GM21447 (cell line): Measurements from ENCODE around the gene ATP10A.

ENCODE experiments used
- ATAC-seq: cut with Tn5 transposase; IDR thresholded peaks from one replicate; pipeline ENCODE4 v1.9.1; 2021; ENCODE audit not compliant: unreplicated experiment

Gene ATP10A

GRCh38 chr15:25863111-25863967, at the start of gene ATP10A:
TSS of gene ATP10A (minus strand) at chr15:25863327. CDS start at chr15:25863096, 231 bp downstream.
- ATAC-seq, result no peak

GRCh38 chr15:25912035-25912434, 48.9 kb upstream of the ATP10A start:
- no peak for ATAC-seq

GRCh38 chr15:25910832-25911231, 47.7 kb upstream of the ATP10A start:
- ATAC-seq, result no peak

DNA sequence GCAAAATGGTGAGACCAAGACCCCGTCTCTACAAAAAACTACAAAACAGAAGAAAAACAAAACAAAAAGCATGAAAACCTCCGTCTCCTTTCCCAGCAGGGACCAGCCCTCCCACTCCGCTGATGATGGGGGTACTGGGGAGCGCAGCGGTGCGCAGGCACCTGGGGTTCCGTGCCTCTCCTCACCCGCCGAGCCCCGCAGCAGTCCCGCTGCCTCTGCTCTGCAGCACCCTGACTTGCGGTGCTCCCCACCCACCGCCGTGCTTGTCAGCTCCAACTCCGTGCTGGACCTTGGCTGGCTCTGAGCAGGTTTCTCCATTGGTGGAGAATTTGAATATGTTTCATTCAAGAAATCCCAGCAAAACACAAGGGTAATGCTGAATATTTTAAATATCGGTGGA, 46.7 kb upstream of the ATP10A start:
- no peak for ATAC-seq

DNA sequence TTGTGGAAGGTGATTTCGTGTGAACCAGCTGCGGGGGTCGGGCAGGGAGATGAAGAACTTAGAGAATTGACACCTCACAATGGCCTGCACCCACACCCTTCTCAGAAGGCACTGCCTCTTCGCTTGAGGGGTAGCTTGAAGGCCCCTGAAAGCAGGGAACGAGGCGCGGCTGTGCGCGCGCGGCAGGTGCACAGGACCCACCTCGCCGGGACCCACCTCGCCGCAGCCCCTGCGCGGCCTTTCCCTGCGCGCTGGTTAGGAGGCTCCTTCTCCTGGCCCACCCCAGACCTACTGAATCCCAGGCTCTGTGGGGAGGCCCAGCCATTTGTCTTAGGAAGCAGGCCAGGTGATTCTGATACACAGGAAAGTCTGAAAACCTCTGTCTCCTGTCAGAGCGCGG, 46.2 kb upstream of the ATP10A start:
- no peak for ATAC-seq

DNA sequence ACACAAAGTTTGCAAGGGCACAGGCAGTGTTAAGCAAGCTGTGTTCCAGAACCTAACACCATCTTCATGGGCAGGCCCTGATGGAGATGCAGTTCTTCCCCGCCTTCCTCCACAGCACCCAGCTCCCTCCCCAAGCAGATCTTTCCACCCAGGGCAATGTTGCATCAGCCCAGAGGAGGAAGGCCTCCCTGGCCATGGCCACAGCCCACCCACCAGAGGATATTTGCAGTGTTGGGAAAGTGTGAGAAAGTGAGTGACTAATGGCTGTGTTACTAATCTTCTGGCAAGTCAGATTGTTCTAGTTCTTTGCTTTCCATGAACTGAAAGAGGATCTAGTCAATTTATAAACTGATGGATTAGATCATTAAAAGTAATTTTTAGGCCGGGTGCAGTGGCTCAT, 42.0 kb upstream of the ATP10A start:
- no peak for ATAC-seq

- ATAC-seq, result no peak
These were observed 40.0 kb upstream of the ATP10A start for GRCh38 chr15:25903024-25903581.

- ATAC-seq, result no peak
These were observed 38.9 kb upstream of the ATP10A start for GRCh38 chr15:25901811-25902605.

- no peak for ATAC-seq
These were observed 37.8 kb upstream of the ATP10A start for GRCh38 chr15:25900901-25901300.

DNA sequence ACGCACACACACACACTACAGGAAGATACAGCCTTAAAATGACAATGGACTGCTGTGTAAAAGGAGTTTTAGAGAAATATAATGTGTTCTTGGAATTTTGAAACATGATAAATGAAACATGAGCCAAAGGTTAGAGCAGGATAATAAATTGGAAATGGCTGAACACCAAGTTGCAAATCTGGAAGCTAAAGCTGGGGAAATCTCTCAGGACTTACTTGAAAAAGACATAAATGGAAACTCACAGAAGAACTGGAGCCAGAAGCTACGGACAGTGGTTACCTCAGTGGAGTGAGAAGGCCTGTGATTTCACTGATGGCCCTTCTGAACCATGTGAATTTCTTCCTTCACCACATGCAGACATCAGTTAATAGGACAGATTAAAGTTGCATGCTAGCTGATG, 37.3 kb upstream of the ATP10A start:
- ATAC-seq, result no peak

DNA sequence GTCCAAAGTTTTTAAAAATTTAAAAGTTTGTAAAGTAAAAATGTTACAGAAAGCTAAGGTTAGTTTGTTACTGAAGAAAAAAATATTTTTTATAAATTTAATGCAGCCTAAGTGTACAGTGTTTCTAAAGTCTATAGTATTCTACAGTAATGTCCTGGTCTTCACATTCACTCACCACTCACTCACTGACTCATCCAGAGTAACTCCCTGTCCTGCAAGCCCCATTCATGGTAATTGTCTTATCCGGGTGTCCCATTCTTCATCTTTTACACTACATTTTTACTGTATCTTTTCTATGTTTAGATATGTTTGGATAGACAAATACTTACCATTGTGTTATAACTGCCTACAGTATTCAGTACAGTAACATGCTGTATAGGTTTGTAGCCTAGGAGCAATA, 36.7 kb upstream of the ATP10A start:
- ATAC-seq, result no peak

DNA sequence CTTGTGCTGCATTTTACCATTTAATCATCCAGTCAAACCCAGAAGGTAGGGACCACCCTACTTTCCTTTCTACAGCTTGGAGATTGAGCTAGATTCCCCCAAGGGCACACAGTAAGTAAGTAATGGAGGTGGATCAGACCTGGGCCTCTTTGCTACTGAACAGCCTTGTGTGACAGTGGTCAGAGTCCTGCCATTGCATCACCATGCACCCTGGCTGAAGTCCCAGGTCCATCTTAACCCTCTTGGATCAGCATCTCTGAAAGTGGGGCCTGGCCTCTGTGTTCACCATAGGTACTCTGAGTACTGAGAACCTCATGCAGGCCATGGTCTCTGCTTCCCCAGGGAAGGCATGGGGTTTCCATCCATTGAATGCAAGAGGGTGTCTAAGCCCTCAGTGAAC, 34.5 kb upstream of the ATP10A start:
- no peak for ATAC-seq

DNA sequence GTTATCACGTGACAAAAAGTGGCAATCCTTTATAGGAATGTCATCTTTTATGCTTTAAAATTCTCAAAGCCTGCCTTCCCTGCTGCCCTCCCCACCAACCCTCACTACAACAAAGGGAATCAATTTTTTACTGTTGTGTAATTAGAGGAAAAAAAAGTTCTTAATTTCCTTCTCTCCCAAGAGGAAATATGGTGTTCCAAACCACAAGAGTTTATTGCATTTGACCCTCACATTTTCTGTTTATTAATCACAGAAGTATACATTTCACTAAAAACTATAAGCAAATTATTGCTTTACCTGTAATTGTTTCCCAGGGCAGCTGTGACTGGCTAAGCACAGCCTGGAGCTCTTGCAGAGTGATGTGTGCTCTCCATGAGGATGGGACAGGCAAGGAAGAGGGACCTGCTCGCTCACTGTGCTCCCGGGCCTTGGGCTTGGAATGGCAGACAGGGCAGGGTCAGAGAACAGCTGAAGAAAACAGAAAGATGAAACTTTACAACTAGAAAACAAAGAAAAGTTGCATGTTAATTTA, 31.3 kb upstream of the ATP10A start:
- ATAC-seq, result no peak

DNA sequence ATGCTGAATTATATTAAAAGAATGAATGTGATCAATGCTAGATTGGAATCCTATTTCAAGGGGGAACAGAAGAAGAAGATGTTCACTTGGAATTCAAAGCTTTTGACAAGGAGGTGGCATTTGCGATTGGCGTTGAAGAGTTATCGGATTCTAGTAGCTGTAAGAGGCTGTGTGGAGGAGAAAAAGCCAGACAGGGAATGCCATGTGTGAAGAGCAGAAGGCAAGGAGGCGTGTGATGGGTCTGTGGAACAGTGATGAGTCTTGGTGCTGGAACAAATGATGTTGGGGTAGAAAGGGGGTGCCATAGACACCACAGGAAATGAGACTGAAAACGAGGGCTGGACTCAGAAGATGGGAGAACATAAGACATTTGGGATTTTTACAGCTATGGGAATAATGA, 30.5 kb upstream of the ATP10A start:
- no peak for ATAC-seq

GRCh38 chr15:25892126-25892525, 29.0 kb upstream of the ATP10A start:
- ATAC-seq, result no peak

- no peak for ATAC-seq
These were observed 28.0 kb upstream of the ATP10A start for GRCh38 chr15:25891081-25891480.

GRCh38 chr15:25890529-25890928, 27.4 kb upstream of the ATP10A start:
- no peak for ATAC-seq

GRCh38 chr15:25887870-25888269, 24.7 kb upstream of the ATP10A start:
- ATAC-seq, result no peak

GRCh38 chr15:25886498-25887140, 23.5 kb upstream of the ATP10A start:
- no peak for ATAC-seq

DNA sequence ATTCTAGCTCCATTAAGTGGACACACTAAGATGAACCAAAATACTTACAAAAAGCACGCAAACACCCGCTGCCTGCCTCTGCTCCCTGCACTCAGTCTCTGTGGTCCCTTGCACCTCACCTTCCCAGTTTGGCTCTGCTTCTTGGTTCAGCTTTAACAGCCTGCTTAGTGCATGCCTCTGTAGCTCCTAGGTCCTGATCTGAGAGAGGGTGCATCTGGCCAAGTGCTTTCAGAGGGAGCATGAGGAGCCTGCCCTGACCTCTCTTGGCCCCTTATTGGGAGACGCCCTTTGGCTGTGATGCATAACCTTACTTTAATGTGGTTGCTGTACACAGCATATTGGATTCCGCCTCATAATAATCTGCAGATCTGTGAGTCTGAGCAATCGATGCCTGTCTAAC, 21.2 kb upstream of the ATP10A start:
- ATAC-seq, result no peak
